ENCODE results near the gene ZNRF1.

DNA sequence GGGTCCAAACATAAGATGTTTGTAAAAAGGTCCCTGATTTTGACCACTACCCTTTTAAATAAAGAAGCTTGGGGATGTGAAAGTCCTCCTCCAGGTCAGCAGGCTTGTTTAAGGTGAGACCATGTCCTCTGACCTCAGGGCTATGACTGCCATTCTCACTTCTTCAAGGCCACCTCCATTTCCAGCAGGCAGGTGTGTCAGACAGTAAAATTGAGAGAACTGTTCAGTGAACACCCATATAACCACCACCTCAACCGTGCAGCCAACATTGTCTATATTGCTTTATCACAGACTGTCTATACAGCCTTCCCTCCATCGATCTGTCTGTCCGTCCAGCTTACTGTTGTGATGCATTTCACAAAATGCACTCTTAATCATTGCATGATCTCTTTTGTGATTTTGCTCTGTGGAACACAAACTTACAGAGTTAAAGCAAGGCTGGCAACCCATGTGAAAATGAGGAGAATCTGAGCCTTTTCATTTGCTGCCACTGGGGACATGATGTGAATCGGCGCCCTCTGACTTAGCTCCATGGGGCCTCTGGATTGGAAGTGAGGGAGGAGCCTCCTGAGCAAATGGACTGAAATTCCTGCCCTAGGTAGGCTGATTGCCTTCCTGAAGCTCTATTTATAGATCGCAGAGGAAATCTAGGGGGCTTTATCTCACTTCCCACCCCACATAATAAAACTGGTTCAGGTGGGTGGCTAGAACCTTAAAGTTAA lies 53.8 kb downstream of the ZNRF1 start:
- TF ChIP-seq CTCF (IDR thresholded peaks at IDR 0.05) = no peak
- TF ChIP-seq POLR2AphosphoS5 (IDR thresholded peaks at IDR 0.05) = no peak
- TF ChIP-seq POLR2A (IDR thresholded peaks at IDR 0.05) = no peak
- TF ChIP-seq EP300 (IDR thresholded peaks at IDR 0.05) = no peak
